ENCODE measurements around the gene EPYC. TPM values are rescaled to one million over a fixed set of nuclear protein-coding genes. Genes with fewer than 3 reads are reported as not detected.
"Not testable (repeated sequence)": the region's sequence is repeated elsewhere in the genome, so short reads cannot be mapped to it uniquely, and the experiment has no call there.

EPYC gene
- total and polyA plus RNA-seq, 2 experiments from 2014 or later, result not detected

- not testable (repeated sequence) for H4K20me1 ChIP-seq (replicated peaks; ENCODE audit: insufficient read depth); DNase-seq (ENCODE audit: low spot score); H3K27ac ChIP-seq (ENCODE audit: low read depth); H3K27ac Mint-ChIP-seq; H3K4me3 ChIP-seq; H3F3A ChIP-seq (replicated peaks; ENCODE audit: low read depth); H3K4me3 Mint-ChIP-seq; H3K79me2 ChIP-seq (replicated peaks; ENCODE audit: insufficient read depth); H3K4me2 ChIP-seq; ATAC-seq; H3K36me3 ChIP-seq (ENCODE audit: insufficient read depth); H3K36me3 Mint-ChIP-seq (ENCODE audit: low read depth); H3K9me2 ChIP-seq (ENCODE audit: insufficient read depth); H2AFZ ChIP-seq
- Histone ChIP-seq H3K27me3 (ENCODE audit: insufficient read depth) (peaks cover 86% of the 10 kb centered on the region), H3K4me1 (ENCODE audit: insufficient read depth) (peaks cover 16% of the 10 kb centered on the region)
- Mint-ChIP-seq H3K4me1 (peaks cover 20% of the 10 kb centered on the region), H3K27me3 (ENCODE audit: insufficient read depth, low read depth, poor library complexity) (peaks cover 54% of the 10 kb centered on the region), H3K9me3 (peaks cover 21% of the 10 kb centered on the region)
These were observed 19.4 kb downstream of the EPYC start for GRCh38 chr12:90985331-90985730.

DNA sequence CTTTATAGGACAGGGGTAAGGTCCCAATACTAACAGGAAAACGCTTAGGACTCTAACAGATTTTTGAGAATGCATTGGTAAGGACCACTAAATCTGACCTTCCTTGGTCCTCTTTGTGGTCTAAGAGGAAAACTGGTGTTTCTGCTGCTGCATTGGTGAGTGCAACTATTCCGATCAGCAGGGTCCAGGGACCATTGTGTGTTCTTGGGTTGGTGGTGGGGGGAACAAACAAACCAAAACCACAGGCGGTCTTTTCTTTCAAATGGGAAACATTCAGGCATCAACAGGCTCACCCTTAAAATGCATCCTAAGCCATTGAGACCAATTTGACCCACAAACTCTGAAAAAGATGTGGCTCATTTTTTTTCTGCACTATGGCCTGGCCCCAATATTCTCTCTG is 20.7 kb downstream of the EPYC start:
- Histone ChIP-seq H3K27me3 (ENCODE audit: insufficient read depth) (peaks cover 94% of the 10 kb centered on the region), H4K20me1 (replicated peaks; ENCODE audit: insufficient read depth) (peaks cover 8% of the 10 kb centered on the region), H3K27ac (ENCODE audit: low read depth) (no peak overlapping the region), H3K9me2 (ENCODE audit: insufficient read depth) (peaks cover 7% of the 10 kb centered on the region; the same call in 1 of the 2 replicates), H3K4me2 (peak overlapping the region; percentile 70), H3K36me3 (ENCODE audit: insufficient read depth) (no peaks in the 10 kb centered on the region), H2AFZ (no peak overlapping the region), H3F3A (replicated peaks; ENCODE audit: low read depth) (0 out of 2 replicates have a peak, but pooled peaks cover 5% of the 10 kb centered on the region), H3K4me3 (peak overlapping the region; percentile 17; the same call in 1 of the 2 replicates), H3K79me2 (replicated peaks; ENCODE audit: insufficient read depth) (no peaks in the 10 kb centered on the region), H3K4me1 (ENCODE audit: insufficient read depth) (peaks cover 16% of the 10 kb centered on the region)
- DNase-seq (ENCODE audit: low spot score), result peak; percentile 53
- Mint-ChIP-seq H3K27ac (no peak overlapping the region), H3K9me3 (peaks cover 21% of the 10 kb centered on the region), H3K36me3 (ENCODE audit: low read depth) (peaks cover 6% of the 10 kb centered on the region; the same call in 1 of the 3 replicates), H3K4me3 (peak overlapping the region; percentile 37), H3K4me1 (peaks cover 20% of the 10 kb centered on the region), H3K27me3 (ENCODE audit: insufficient read depth, low read depth, poor library complexity) (peaks cover 54% of the 10 kb centered on the region)
- ATAC-seq, result peak; percentile 91
- TF ChIP-seq ZNF331 (CRISPR knock-in tag; IDR thresholded peaks at IDR 0.05; ENCODE audit: low read depth) (no peak), REST (IDR thresholded peaks at IDR 0.05; ENCODE audit: unreplicated experiment) (no peak), EZH2 (IDR thresholded peaks at IDR 0.05; ENCODE audit: low read depth, unreplicated experiment) (no peak), NANOG (IDR thresholded peaks at IDR 0.05; ENCODE audit: borderline replicate concordance) (peak; percentile 45; the same call in 1 of the 2 replicates), ZNF462 (CRISPR knock-in tag; IDR thresholded peaks at IDR 0.05) (peak; percentile 73), JUNB (IDR thresholded peaks at IDR 0.05; ENCODE audit: unreplicated experiment) (no peak)
